HepG2 (cell line): ENCODE measurements around the gene TNFSF15.

Experiments used
- ASH2L ChIP-seq: fragments of 300-600, 200-600 bp; sonication (generic); IDR thresholded peaks from 2 replicates; pipeline ENCODE4 v1.7.0; 2017; ENCODE audit warnings: low read depth, mild to moderate bottlenecking, moderate library complexity, mixed read lengths, low read length; ENCODE audit not compliant: insufficient read length
- JUNB ChIP-seq: sonication (generic); formaldehyde crosslinking; IDR thresholded peaks from 2 replicates; pipeline ENCODE4 v1.8.0; 2022; ENCODE audit warnings: missing genetic modification reagents, mild to moderate bottlenecking, borderline replicate concordance
- KDM5B ChIP-seq: sonication (generic); formaldehyde crosslinking; IDR thresholded peaks from 2 replicates; pipeline ENCODE4 v1.4.0; 2020; ENCODE audit warnings: missing genetic modification reagents, mild to moderate bottlenecking, borderline replicate concordance
- NAIF1 ChIP-seq: sonication (generic); formaldehyde crosslinking; IDR thresholded peaks from 2 replicates; pipeline ENCODE4 v1.5.0; 2020; ENCODE audit warnings: mild to moderate bottlenecking, missing genetic modification reagents, borderline replicate concordance
- YY1 ChIP-seq: IDR thresholded peaks from 2 replicates; pipeline ENCODE4 v1.6.1; 2011; ENCODE audit warnings: low read length, low read depth, moderate library complexity, mild to moderate bottlenecking; ENCODE audit not compliant: insufficient read depth, insufficient replicate concordance
- TF ChIP-seq, protein P1 (sequence below): sonication (generic); formaldehyde crosslinking; IDR thresholded peaks from 2 replicates; pipeline ENCODE4 v1.9.0; 2022; ENCODE audit warnings: missing genetic modification reagents, mild to moderate bottlenecking, borderline replicate concordance
- TF ChIP-seq, protein P2 (sequence below): sonication (generic); formaldehyde crosslinking; IDR thresholded peaks from 2 replicates; pipeline ENCODE4 v1.4.0; 2020; ENCODE audit warnings: missing genetic modification reagents
- TF ChIP-seq, protein P3 (sequence below): sonication (generic); formaldehyde crosslinking; IDR thresholded peaks from 2 replicates; pipeline ENCODE4 v1.5.0; 2020; ENCODE audit warnings: mild to moderate bottlenecking, missing genetic modification reagents, moderate library complexity

DNA sequence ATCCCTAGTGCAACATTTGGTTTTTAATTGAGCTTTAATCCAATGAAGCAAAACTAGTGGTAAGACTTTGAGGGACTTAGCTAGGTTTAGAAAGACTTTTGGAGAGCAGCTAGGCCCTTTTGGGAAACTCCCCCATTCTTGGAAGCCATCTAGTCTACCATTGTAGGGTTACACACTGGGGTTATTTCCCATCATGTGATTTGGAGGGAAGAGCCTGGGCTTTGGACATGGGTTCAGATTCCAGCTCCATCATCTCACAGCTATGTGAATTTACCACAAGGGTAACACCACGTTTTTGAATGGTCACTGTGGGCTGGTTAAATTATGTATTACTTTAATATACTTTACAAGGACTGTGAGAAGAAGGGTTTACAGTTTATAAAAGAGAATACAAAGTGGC is 18.3 kb upstream of the TNFSF15 start:
- TF ChIP-seq, protein P1, sequence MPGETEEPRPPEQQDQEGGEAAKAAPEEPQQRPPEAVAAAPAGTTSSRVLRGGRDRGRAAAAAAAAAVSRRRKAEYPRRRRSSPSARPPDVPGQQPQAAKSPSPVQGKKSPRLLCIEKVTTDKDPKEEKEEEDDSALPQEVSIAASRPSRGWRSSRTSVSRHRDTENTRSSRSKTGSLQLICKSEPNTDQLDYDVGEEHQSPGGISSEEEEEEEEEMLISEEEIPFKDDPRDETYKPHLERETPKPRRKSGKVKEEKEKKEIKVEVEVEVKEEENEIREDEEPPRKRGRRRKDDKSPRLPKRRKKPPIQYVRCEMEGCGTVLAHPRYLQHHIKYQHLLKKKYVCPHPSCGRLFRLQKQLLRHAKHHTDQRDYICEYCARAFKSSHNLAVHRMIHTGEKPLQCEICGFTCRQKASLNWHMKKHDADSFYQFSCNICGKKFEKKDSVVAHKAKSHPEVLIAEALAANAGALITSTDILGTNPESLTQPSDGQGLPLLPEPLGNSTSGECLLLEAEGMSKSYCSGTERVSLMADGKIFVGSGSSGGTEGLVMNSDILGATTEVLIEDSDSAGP (CRISPR knock-in tag) = no peak
- TF ChIP-seq, protein P2, sequence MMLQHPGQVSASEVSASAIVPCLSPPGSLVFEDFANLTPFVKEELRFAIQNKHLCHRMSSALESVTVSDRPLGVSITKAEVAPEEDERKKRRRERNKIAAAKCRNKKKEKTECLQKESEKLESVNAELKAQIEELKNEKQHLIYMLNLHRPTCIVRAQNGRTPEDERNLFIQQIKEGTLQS = no peak
- TF ChIP-seq NAIF1 (CRISPR knock-in tag) (no peak), JUNB (CRISPR knock-in tag) (no peak), YY1 (no peak), KDM5B (CRISPR knock-in tag) (no peak), ASH2L (no peak)
- TF ChIP-seq, protein P3, sequence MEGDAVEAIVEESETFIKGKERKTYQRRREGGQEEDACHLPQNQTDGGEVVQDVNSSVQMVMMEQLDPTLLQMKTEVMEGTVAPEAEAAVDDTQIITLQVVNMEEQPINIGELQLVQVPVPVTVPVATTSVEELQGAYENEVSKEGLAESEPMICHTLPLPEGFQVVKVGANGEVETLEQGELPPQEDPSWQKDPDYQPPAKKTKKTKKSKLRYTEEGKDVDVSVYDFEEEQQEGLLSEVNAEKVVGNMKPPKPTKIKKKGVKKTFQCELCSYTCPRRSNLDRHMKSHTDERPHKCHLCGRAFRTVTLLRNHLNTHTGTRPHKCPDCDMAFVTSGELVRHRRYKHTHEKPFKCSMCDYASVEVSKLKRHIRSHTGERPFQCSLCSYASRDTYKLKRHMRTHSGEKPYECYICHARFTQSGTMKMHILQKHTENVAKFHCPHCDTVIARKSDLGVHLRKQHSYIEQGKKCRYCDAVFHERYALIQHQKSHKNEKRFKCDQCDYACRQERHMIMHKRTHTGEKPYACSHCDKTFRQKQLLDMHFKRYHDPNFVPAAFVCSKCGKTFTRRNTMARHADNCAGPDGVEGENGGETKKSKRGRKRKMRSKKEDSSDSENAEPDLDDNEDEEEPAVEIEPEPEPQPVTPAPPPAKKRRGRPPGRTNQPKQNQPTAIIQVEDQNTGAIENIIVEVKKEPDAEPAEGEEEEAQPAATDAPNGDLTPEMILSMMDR (CRISPR knock-in tag) = no peak
